K562 (cell line): ENCODE measurements around the gene LRIT1. TPM values are rescaled to one million over a fixed set of nuclear protein-coding genes. Genes with fewer than 3 reads are reported as not detected.

Experiments
- AFF1 ChIP-seq, 2 experiments: fragments of 450-650 bp; IDR thresholded peaks; 2 replicates each; pipeline ENCODE4 v1.6.1; 2018; ENCODE audit warnings: mild to moderate bottlenecking in 2 of 2, low read depth in 1 of 2; ENCODE audit not compliant: partially characterized antibody in 2 of 2
- BDP1 ChIP-seq: IDR thresholded peaks from 3 replicates; pipeline ENCODE4 v1.6.1; 2011; ENCODE audit not compliant: insufficient read length, insufficient read depth
- BMI1 ChIP-seq: fragments of 150-350 bp; IDR thresholded peaks from 2 replicates; pipeline ENCODE4 v1.6.1; 2014; ENCODE audit warnings: low read length
- CEBPG ChIP-seq, 3 experiments: fragments of 200-800 bp in 1 of 3; sonication (Bioruptor generic) in 1 of 3; sonication (generic) in 1 of 3; formaldehyde crosslinking in 1 of 3; IDR thresholded peaks in 2 of 3; conservative IDR thresholded peaks in 1 of 3; 2 replicates each; pipeline versions ENCODE4 v1.6.1 to v1.8.0; 2016 to 2022; ENCODE audit warnings: missing compliant biosample characterization in 2 of 3, missing genetic modification characterization in 2 of 3, mild to moderate bottlenecking in 1 of 3, missing genetic modification reagents in 1 of 3
- CREM ChIP-seq: IDR thresholded peaks from 2 replicates; pipeline ENCODE4 v1.6.1; 2014; ENCODE audit warnings: antibody characterized with exemption, low read depth
- GABPA ChIP-seq: fragments of 200-800 bp; sonication (Bioruptor generic); conservative IDR thresholded peaks from 2 replicates; pipeline ENCODE4 v1.6.1; 2016; ENCODE audit warnings: low read depth, missing genetic modification characterization, missing compliant biosample characterization
- NCOR1 ChIP-seq: fragments of 450-650 bp; IDR thresholded peaks from 2 replicates; pipeline ENCODE4 v1.6.1; 2016; ENCODE audit warnings: mild to moderate bottlenecking, moderate library complexity
- PKNOX1 ChIP-seq: fragments of 450-650 bp; IDR thresholded peaks from 2 replicates; pipeline ENCODE4 v1.6.1; 2016
- POLR2AphosphoS5 ChIP-seq: IDR thresholded peaks from 2 replicates; pipeline ENCODE4 v1.6.1; 2011; ENCODE audit warnings: mild to moderate bottlenecking, low read depth, low read length, moderate library complexity; ENCODE audit not compliant: control insufficient read depth, insufficient read depth
- PPARD ChIP-seq: fragments of 250-450 bp; sonication (Bioruptor Pico); IDR thresholded peaks from 2 replicates; pipeline ENCODE4 v1.8.0; 2022; ENCODE audit warnings: inconsistent platforms, mild to moderate bottlenecking, moderate library complexity
- PURB ChIP-seq: sonication (generic); formaldehyde crosslinking; IDR thresholded peaks from 2 replicates; pipeline ENCODE4 v1.9.0; 2021; ENCODE audit warnings: low read depth, mild to moderate bottlenecking, missing genetic modification reagents
- RBBP5 ChIP-seq: fragments of 200-600 bp; sonication (generic); IDR thresholded peaks from 2 replicates; pipeline ENCODE4 v1.6.1; 2012; ENCODE audit warnings: borderline replicate concordance, mild to moderate bottlenecking, low read length, control low read depth, inconsistent platforms; ENCODE audit not compliant: insufficient read depth, poor library complexity, severe bottlenecking
- RCOR1 ChIP-seq, 2 experiments: IDR thresholded peaks; 2 replicates each; pipeline ENCODE4 v1.6.1; 2012; ENCODE audit warnings: low read depth in 2 of 2, low read length in 2 of 2, borderline replicate concordance in 1 of 2, improper control_type of control experiment in 1 of 2
- SRSF3 ChIP-seq: fragments of 200-400 bp; formaldehyde crosslinking; IDR thresholded peaks from 2 replicates; pipeline ENCODE4 v1.6.1; 2016; ENCODE audit warnings: mild to moderate bottlenecking, low read length, moderate library complexity; ENCODE audit not compliant: insufficient read depth
- THRB ChIP-seq: fragments of 450-650 bp; formaldehyde crosslinking; conservative IDR thresholded peaks from 2 replicates; pipeline ENCODE4 v1.4.0; 2022; ENCODE audit warnings: mild to moderate bottlenecking, missing genetic modification characterization
- ZBTB26 ChIP-seq: fragments of 450-650 bp; formaldehyde crosslinking; IDR thresholded peaks from 2 replicates; pipeline ENCODE4 v1.4.0; 2022; ENCODE audit warnings: missing genetic modification characterization
- ZBTB7A ChIP-seq: IDR thresholded peaks from 2 replicates; pipeline ENCODE4 v1.6.1; 2011; ENCODE audit warnings: low read depth, mild to moderate bottlenecking, low read length, moderate library complexity, borderline replicate concordance; ENCODE audit not compliant: control insufficient read depth
- ZNF75A ChIP-seq: fragments of 450-650 bp; formaldehyde crosslinking; IDR thresholded peaks from 2 replicates; pipeline ENCODE4 v1.4.0; 2020; ENCODE audit warnings: mild to moderate bottlenecking
- polyA plus RNA-seq, 8 experiments: library from polyadenylated mRNA; depleted of rRNA in 4 of 8; stranded (reverse) in 5 of 8; unstranded in 3 of 8; fragments of >200 nt; fragmentation: Nextera tagmentation in 2 of 8; fragmentation: Illumina TruSeq in 1 of 8; extraction: Ambion mirVana in 2 of 8; extraction: Trizol in 1 of 8; gene quantifications; 2 replicates each; pipeline versions ENCODE4 v1.2.1 to v1.2.3, GENCODE V29; 2011 to 2014; ENCODE audit warnings: inconsistent platforms in 1 of 8, missing spikeins in 1 of 8
- total RNA-seq, 7 experiments: library from RNA; depleted of rRNA in 6 of 7; stranded (reverse); fragments of >200 nt in 6 of 7; fragmentation: Illumina TruSeq in 2 of 7; extraction: Trizol in 2 of 7; gene quantifications; 2 replicates each; pipeline versions ENCODE4 v1.2.1 to v1.2.3, GENCODE V29; 2011 to 2021; ENCODE audit warnings: low replicate concordance in 1 of 7

Gene LRIT1
- total and polyA plus RNA-seq, 9 of the 15 experiments (the other 6 are each of a cell fraction or from before 2014, with no cell fraction given), result not detected

GRCh38 chr10:84194424-84195043, 46.8 kb downstream of the LRIT1 start, which contains the start of gene CDHR1 (continued):
- TF ChIP-seq CEBPG (CRISPR knock-in tag; IDR thresholded peaks at IDR 0.05) (no peak), CEBPG (tag; conservative IDR thresholded peaks at IDR 0.05 in 1 of 2, IDR thresholded peaks at IDR 0.05 in 1 of 2) (no peak), PKNOX1 (peak; percentile 33; the same call in 1 of the 2 replicates), SRSF3 (no peak), CREM (peak; percentile 21; the same call in 1 of the 2 replicates), BMI1 (no peak), THRB (CRISPR knock-in tag) (no peak), ZBTB26 (no peak), ZBTB7A (no peak), AFF1 (IDR thresholded peaks at IDR 0.05; ENCODE audit: low read depth in 1 of 2, partially characterized antibody in 2 of 2) (no peak), ZNF75A (CRISPR knock-in tag) (no peak), NCOR1 (no peak), PPARD (CRISPR knock-in tag) (no peak), RCOR1 (IDR thresholded peaks at IDR 0.05; ENCODE audit: borderline replicate concordance in 1 of 2, low read depth in 2 of 2, low read length in 2 of 2) (no peak), BDP1 (no peak), PURB (CRISPR knock-in tag) (no peak), POLR2AphosphoS5 (no peak), RBBP5 (no peak), GABPA (tag) (no peak)
